Hippocampal formation (tissue), 2 donors: Measurements from ENCODE around the gene FGF10.

Experiments used
- DNase-seq, 2 donors: peaks; one replicate each; lab custom pipeline; 2025; lab: John Stamatoyannopoulos, UW

The FGF10 gene

DNA sequence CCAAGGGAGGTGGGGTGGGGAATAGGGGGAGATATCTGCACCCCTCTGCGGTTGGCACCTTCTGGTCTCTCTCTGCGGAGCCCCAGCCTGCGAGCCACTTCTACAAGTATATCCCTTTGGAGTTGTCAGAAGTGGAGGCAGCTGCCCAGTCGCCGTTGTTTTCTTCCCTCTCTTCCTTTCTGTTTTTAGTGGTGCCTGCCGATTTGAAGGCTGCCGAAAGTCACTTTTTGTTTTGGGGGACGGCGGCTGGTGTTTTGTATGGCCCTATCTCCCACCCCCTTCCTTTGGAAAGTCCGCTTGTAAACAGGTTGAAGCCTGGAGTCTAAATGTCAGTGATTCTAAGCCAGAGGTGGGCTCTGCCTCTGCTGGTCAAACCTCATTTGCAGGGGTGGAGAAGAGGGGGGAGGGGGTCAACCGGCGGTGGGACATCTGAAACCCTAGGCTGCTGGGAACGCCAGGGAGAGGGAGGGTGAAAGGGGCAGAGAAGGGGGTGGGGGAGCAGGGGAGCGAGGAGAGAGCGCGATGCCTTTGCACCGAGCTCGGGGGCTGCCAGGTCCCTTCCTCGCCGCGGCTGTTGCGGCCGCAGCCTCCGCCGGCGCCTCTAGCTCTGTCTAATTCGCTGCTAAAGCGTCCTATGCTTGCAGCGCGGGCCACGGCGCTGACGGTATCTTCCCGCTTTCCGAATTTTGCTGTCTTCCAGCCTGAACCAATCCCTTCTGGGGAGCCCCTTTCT lies at the start of gene FGF10:
FGF10 (minus strand) TSS at position 331 of the 733 bp plus-strand sequence. CDS start 738 bp downstream, outside the sequence.
- DNase-seq = no peak

GRCh38 chr5:44426944-44427343 lies 37.7 kb upstream of the FGF10 start:
- no peak for DNase-seq

GRCh38 chr5:44412286-44412685 lies 23.1 kb upstream of the FGF10 start:
- DNase-seq = no peak

GRCh38 chr5:44402084-44402483 lies 12.9 kb upstream of the FGF10 start:
- no peak for DNase-seq

GRCh38 chr5:44401611-44402010 lies 12.4 kb upstream of the FGF10 start:
- no peak for DNase-seq

DNA sequence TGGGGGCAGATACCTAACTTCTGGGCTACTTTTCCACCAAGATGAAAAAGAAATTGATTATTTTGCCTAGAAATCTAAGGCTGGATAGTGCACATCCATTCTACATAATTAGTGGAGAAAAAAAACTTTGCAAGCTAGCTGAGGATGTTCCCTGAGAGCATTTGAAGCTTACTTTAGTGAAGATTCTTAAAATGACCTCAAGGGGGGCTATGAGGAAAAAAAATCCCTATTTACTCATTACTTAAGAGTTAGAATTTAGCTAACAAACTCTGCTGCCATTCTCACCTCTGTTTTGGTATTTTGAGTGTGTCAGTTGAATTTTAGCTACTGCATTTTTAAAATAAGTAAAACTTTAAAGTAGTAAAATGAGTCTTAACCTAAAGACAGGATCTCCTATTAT lies 9.2 kb upstream of the FGF10 start:
- DNase-seq = no peak

DNA sequence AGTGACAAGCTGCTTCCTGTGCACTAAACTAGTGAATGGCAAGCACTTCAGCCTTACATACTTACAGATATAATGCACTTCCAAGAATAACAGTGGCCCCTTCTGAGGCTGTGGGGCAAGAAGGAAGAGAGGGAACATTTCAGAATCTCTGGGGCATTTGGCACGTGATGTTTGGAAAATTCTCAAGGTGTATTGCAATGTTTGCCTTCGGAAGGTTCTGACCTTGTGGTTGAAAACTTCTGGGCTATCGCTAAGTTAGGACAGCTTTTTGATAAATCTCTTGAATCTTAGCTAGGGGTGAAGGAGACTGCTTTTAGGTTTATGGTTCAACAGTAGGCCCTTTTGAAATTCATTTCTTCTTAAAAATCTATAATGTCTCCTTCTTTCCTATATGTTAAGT lies 7.1 kb upstream of the FGF10 start:
- no peak for DNase-seq

- DNase-seq = no peak
These were observed 1.1 kb upstream of the FGF10 start for GRCh38 chr5:44390351-44390750.

- no peak for DNase-seq
These were observed 563 bp upstream of the FGF10 start for GRCh38 chr5:44389823-44390143.

GRCh38 chr5:44388321-44389089 lies 715 bp downstream of the FGF10 start:
- no peak for DNase-seq

DNA sequence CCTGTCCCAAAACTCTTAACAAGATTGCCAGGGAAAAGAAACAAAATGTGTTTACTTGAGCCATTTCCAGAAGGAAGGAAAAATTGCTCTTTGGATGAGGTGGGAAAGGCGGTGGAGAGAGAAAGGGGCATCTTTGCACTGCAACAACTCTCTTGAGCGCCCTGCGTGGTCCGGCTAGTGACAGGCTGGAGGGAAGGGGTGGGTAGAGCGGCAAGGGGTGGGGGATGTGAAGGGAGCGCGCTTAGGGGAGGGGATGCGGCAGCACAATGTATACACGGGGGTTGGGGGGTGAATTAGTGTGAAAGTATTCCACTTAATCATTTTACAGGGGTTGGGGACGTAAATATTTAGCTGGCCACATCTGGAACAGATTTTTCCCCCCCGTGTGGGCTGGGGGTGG lies 1.3 kb downstream of the FGF10 start:
- DNase-seq = no peak

- DNase-seq = no peak
These were observed 1.8 kb downstream of the FGF10 start for GRCh38 chr5:44387406-44387805.

- DNase-seq = no peak
These were observed 3.8 kb downstream of the FGF10 start for GRCh38 chr5:44385291-44385900.

DNA sequence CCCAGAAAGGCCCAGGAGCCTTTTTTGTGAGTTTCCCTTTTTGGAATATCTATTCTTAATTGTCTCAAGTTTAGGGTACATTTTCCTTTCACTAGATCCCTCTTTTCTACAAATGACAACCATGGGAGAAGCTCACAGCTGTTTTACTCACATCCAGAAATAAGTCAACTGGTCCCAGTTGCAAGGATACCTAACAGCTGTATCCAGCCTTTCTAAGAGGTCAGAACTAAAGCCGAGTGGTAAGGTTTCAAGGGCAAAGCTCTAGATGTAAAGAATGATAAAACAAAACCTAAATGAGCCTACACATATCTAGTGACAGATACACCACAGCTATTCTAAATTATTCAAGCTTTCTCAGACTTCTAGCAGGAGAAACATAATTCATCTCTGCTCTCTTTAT lies 4.4 kb downstream of the FGF10 start:
- DNase-seq = no peak

DNA sequence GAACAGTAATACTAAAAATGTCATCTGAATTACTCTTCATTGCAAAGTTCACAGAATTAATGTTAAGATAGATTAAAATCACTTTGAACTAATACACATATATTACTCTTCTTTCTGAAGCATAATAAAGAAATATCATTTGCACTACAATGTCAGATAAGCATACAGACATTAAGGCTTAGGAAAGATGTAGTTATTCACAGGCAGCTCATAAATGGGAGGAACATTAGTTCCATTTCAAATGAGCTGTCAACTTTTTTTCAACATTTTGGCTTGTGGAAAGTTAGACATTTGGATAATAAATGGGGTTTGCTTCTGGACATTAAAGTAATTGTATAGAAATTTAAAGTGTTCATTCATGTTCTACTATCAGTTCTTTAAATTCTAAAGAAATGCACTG lies 6.3 kb downstream of the FGF10 start:
- DNase-seq = no peak

DNA sequence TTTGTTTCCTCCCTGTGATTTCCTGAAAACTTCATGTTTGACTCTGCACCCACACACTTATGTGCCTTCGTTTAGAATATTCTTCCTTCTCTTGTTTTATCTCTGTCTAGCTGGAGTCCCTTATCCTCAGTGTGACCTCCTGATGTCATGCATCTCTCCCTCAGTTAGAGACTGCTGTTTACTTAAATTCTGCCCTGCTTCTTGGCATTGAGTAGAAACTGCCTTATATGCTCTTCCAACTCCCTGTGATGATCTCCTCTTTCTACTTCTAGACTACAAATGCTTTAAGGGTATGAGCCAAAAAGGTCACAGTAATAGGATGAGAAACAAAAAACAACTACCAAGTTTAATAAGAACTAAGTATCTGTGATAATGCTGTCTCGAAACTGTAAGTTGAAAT lies 12.2 kb downstream of the FGF10 start:
- no peak for DNase-seq

DNA sequence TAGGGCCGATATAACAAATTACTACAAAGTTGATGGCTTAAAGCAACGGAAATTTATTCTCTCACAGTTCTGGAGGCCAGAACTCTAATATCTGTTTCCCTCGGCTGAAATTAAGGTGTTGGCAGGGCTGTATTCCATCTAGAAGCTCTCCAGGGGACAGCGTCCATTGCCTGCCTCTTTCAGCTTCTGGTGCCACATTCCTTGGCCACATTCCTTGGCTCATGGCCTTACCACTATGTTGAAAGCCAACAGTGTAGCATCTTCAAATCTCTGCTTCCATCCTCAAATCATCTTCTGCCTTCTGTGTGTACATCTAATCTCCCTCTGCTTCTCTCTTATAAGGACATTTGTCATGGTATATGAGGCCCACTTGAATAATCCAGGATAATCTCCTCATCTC lies 17.2 kb downstream of the FGF10 start:
- no peak for DNase-seq

GRCh38 chr5:44367203-44367602 lies 22.0 kb downstream of the FGF10 start:
- DNase-seq = no peak

- no peak for DNase-seq
These were observed 23.9 kb downstream of the FGF10 start for GRCh38 chr5:44365345-44365744.

- no peak for DNase-seq
These were observed 25.1 kb downstream of the FGF10 start for GRCh38 chr5:44364097-44364496.

GRCh38 chr5:44361342-44362001 lies 27.7 kb downstream of the FGF10 start:
- no peak for DNase-seq

DNA sequence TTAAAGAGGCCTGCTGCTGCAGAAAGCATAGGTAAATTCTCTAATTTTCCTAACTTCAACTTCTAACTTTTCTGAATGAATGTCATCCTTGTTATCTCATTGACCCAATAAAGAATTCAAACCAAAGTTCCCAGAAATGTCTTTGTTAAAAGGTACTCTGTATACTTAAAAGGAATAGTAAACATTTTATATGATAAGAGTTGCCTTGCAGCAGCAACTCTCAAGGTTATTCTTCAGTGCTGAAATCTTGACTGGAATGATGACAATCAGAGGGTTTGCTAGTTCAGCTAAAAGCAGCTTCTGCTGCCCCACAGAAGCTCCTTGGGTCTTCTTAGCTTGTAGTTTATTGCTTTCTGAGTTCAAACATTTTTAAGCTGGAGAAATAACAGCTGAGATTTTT lies 28.3 kb downstream of the FGF10 start:
- no peak for DNase-seq

DNA sequence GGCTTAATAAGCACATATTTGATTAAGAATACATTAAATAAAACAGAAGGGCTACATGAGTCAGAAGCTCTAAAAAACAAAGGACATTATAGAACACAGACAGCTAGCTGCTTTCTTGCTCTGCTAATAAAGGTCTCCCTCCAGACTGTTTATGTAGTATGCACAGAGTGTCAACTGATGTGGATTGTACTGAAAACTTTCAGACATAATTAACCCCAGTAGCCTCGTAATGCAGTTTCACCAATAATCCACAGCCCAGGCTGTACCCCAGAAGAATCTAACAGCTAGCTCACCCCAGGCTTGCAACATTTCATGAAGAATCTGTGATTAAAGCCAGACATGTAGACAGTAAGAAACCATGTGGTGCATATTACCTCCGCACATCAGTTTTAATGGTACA lies 30.8 kb downstream of the FGF10 start:
- DNase-seq = no peak
